ENCODE measurements around the gene DMRTB1.

DMRTB1 gene

DNA sequence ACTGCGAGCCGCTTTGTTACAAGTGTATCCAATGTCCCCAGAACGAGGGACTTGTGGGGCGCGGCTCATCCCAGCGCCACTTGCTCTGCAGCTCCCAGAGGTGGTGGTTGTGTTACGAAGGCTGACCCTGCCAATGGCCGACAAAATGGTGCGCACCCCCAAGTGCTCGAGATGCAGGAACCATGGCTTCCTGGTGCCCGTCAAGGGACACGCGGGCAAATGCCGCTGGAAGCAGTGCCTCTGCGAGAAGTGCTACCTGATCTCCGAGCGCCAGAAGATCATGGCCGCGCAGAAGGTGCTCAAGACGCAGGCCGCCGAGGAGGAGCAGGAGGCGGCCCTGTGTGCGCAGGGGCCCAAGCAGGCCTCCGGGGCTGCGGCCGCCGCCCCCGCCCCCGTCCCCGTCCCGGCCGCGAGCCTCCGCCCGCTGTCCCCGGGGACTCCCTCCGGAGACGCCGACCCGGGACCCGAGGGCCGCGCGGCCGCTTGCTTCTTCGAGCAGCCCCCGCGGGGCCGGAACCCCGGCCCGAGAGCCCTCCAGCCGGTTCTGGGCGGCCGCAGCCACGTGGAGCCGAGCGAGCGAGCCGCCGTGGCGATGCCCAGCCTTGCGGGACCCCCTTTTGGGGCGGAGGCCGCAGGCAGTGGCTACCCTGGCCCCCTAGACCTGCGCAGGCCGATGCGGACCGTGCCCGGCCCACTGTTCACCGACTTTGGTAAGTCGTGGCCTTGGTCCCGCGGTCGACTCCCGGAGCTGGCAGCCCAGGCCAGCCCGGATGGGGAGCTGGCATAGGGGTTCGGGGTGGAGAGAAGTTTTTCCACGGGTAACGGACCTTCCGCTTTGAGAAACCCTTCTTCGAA is at the start of gene DMRTB1:
DMRTB1 (plus strand) TSS at position 79 of the 855 bp plus-strand sequence; CDS start at position 134, 55 bp downstream.
- TF ChIP-seq, protein P1, sequence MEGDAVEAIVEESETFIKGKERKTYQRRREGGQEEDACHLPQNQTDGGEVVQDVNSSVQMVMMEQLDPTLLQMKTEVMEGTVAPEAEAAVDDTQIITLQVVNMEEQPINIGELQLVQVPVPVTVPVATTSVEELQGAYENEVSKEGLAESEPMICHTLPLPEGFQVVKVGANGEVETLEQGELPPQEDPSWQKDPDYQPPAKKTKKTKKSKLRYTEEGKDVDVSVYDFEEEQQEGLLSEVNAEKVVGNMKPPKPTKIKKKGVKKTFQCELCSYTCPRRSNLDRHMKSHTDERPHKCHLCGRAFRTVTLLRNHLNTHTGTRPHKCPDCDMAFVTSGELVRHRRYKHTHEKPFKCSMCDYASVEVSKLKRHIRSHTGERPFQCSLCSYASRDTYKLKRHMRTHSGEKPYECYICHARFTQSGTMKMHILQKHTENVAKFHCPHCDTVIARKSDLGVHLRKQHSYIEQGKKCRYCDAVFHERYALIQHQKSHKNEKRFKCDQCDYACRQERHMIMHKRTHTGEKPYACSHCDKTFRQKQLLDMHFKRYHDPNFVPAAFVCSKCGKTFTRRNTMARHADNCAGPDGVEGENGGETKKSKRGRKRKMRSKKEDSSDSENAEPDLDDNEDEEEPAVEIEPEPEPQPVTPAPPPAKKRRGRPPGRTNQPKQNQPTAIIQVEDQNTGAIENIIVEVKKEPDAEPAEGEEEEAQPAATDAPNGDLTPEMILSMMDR (IDR thresholded peaks at IDR 0.05; ENCODE audit: low read depth, low read length, poor library complexity, severe bottlenecking), result no peak
- no peak for TF ChIP-seq EZH2phosphoT487 (IDR thresholded peaks at IDR 0.05; ENCODE audit: borderline replicate concordance, low read length)
- Histone ChIP-seq H3F3A (ENCODE audit: control insufficient read depth, insufficient read depth) (no peaks in the 10 kb centered on the region), H3K4me1 (ENCODE audit: control insufficient read depth, low read length) (peaks cover 17% of the 10 kb centered on the region), H3K9me2 (replicated peaks; ENCODE audit: control insufficient read depth, low read length) (no peaks in the 10 kb centered on the region), H3K27me3 (ENCODE audit: control insufficient read depth, low read length) (no peaks in the 10 kb centered on the region), H3K4me3 (ENCODE audit: low read length) (no peak within 1 kb of the TSS), H3K36me3 (ENCODE audit: control insufficient read depth, low read length) (no peaks in the 10 kb centered on the region), H3K79me2 (ENCODE audit: control insufficient read depth, low read length) (no peaks in the 10 kb centered on the region), H4K20me1 (ENCODE audit: control insufficient read depth, insufficient read depth, low read depth, low read length) (no peaks in the 10 kb centered on the region), H3K27ac (ENCODE audit: low read depth, low read length) (no peak within 1 kb of the TSS), H3K4me2 (ENCODE audit: low read length) (no peak within 1 kb of the TSS), H3K9me3 (ENCODE audit: control insufficient read depth, insufficient read depth, low read length) (no peaks in the 10 kb centered on the region)

DNA sequence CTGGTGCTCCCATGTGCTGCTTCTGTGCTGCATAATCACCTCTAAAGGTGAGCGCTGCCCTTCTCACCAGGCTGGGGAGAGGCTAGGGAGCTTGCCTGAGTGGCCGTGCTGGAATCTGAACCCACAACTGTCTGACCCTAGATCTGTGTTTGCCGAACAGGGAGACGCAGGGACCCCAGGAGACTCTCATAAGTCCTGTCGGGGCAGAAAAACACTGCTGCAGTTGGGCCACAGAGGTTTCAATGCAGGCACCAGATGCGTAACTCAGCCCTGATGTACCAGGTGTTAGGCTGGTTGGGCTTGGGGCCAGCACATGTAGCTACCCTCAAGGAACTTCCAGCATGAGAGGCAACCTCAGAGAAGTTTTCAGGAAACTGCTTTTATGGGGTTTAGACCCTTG is 49.5 kb upstream of the DMRTB1 start:
- no peaks in the 10 kb centered on the region for H4K20me1 ChIP-seq (ENCODE audit: control insufficient read depth, insufficient read depth, low read depth, low read length)
- H3K9me3 ChIP-seq (ENCODE audit: control insufficient read depth, insufficient read depth, low read length), result no peaks in the 10 kb centered on the region
- H3K4me3 ChIP-seq (ENCODE audit: low read length), result no peak overlapping the region
- no peak overlapping the region for H3K4me2 ChIP-seq (ENCODE audit: low read length)
- no peak overlapping the region for H3K27ac ChIP-seq (ENCODE audit: low read depth, low read length)
- no peaks in the 10 kb centered on the region for H3K4me1 ChIP-seq (ENCODE audit: control insufficient read depth, low read length)
- H3F3A ChIP-seq (ENCODE audit: control insufficient read depth, insufficient read depth), result no peaks in the 10 kb centered on the region
- no peaks in the 10 kb centered on the region for H3K79me2 ChIP-seq (ENCODE audit: control insufficient read depth, low read length)
- H3K27me3 ChIP-seq (ENCODE audit: control insufficient read depth, low read length), result peaks cover 31% of the 10 kb centered on the region
- TF ChIP-seq EZH2phosphoT487 (IDR thresholded peaks at IDR 0.05; ENCODE audit: borderline replicate concordance, low read length), result no peak
- TF ChIP-seq, protein P1 (IDR thresholded peaks at IDR 0.05; ENCODE audit: low read depth, low read length, poor library complexity, severe bottlenecking), result no peak
- no peaks in the 10 kb centered on the region for H3K36me3 ChIP-seq (ENCODE audit: control insufficient read depth, low read length)
- H3K9me2 ChIP-seq (replicated peaks; ENCODE audit: control insufficient read depth, low read length), result no peaks in the 10 kb centered on the region

DNA sequence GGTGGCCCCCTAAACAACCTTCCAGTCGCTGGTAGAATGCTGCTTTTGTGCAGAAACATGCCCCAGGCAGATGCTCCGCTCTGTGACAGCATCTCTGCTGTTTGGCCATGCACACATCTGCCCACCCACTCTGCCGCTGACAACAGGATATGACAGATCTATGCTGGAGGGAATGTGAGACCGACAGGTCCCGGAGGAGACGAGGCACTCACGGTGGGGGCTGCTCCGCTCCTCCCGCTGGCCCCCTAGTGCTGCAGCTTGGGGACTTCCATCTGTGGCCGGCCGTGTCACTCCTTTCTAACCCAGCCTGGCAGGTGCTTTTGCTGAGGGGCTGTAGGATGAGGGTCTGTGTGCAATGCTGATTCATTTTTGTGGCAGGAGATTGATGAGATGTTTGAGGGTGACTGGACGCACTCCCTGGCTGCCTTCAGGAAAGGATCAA is 49.1 kb upstream of the DMRTB1 start:
- H3K9me3 ChIP-seq (ENCODE audit: control insufficient read depth, insufficient read depth, low read length), result no peaks in the 10 kb centered on the region
- H3F3A ChIP-seq (ENCODE audit: control insufficient read depth, insufficient read depth), result no peaks in the 10 kb centered on the region
- H3K9me2 ChIP-seq (replicated peaks; ENCODE audit: control insufficient read depth, low read length), result no peaks in the 10 kb centered on the region
- no peak overlapping the region for H3K4me2 ChIP-seq (ENCODE audit: low read length)
- H3K36me3 ChIP-seq (ENCODE audit: control insufficient read depth, low read length), result no peaks in the 10 kb centered on the region
- TF ChIP-seq EZH2phosphoT487 (IDR thresholded peaks at IDR 0.05; ENCODE audit: borderline replicate concordance, low read length), result no peak
- TF ChIP-seq, protein P1 (IDR thresholded peaks at IDR 0.05; ENCODE audit: low read depth, low read length, poor library complexity, severe bottlenecking), result no peak
- no peaks in the 10 kb centered on the region for H3K4me1 ChIP-seq (ENCODE audit: control insufficient read depth, low read length)
- no peaks in the 10 kb centered on the region for H4K20me1 ChIP-seq (ENCODE audit: control insufficient read depth, insufficient read depth, low read depth, low read length)
- H3K27ac ChIP-seq (ENCODE audit: low read depth, low read length), result no peak overlapping the region
- H3K27me3 ChIP-seq (ENCODE audit: control insufficient read depth, low read length), result peaks cover 28% of the 10 kb centered on the region
- H3K79me2 ChIP-seq (ENCODE audit: control insufficient read depth, low read length), result no peaks in the 10 kb centered on the region
- H3K4me3 ChIP-seq (ENCODE audit: low read length), result no peak overlapping the region
